H9 (cell line): Measurements from ENCODE around the gene RBM7. TPM values are rescaled to one million over a fixed set of nuclear protein-coding genes. Genes with fewer than 3 reads are reported as not detected.

Experiments
- DNase-seq: peaks from one replicate; pipeline ENCODE4 v3.0.0-alpha.2; 2017
- H2AFZ ChIP-seq: one replicate; pipeline ENCODE4 v1.6.1; 2013; ENCODE audit warnings: mild to moderate bottlenecking, low read length, control low read depth, moderate library complexity
- H2AK5ac ChIP-seq: 2 replicates; pipeline ENCODE4 v1.6.1; 2013; ENCODE audit warnings: low read length, control low read depth, mixed read lengths; ENCODE audit not compliant: insufficient read length
- H2BK120ac ChIP-seq: one replicate; pipeline ENCODE4 v1.6.1; 2013; ENCODE audit warnings: low read depth, mild to moderate bottlenecking, low read length, control low read depth, inconsistent platforms; ENCODE audit not compliant: poor library complexity, severe bottlenecking
- H2BK12ac ChIP-seq: 2 replicates; pipeline ENCODE4 v1.6.1; 2013; ENCODE audit warnings: low read length, control low read depth, mixed read lengths, low read depth; ENCODE audit not compliant: insufficient read length
- H2BK15ac ChIP-seq: 2 replicates; pipeline ENCODE4 v1.6.1; 2013; ENCODE audit warnings: low read depth, low read length, control low read depth
- H2BK20ac ChIP-seq: one replicate; pipeline ENCODE4 v1.6.1; 2013; ENCODE audit warnings: low read depth, mild to moderate bottlenecking, low read length, control low read depth, inconsistent platforms; ENCODE audit not compliant: poor library complexity, severe bottlenecking
- H2BK5ac ChIP-seq: 2 replicates; pipeline ENCODE4 v1.6.1; 2013; ENCODE audit warnings: low read length, control low read depth, mixed read lengths; ENCODE audit not compliant: insufficient read length
- H3K14ac ChIP-seq: 2 replicates; pipeline ENCODE4 v1.6.1; 2013; ENCODE audit warnings: low read length, control low read depth; ENCODE audit not compliant: insufficient read depth
- H3K18ac ChIP-seq: 2 replicates; pipeline ENCODE4 v1.6.1; 2013; ENCODE audit warnings: low read depth, mild to moderate bottlenecking, mixed read lengths, low read length, control low read depth; ENCODE audit not compliant: insufficient read length
- H3K23ac ChIP-seq: 2 replicates; pipeline ENCODE4 v1.6.1; 2013; ENCODE audit warnings: low read length, control low read depth, mixed read lengths, low read depth; ENCODE audit not compliant: insufficient read length
- H3K23me2 ChIP-seq: 2 replicates; pipeline ENCODE4 v1.6.1; 2013; ENCODE audit warnings: low read depth, mild to moderate bottlenecking, mixed read lengths, low read length, control low read depth; ENCODE audit not compliant: insufficient read length, poor library complexity, severe bottlenecking
- H3K27ac ChIP-seq: 2 replicates; pipeline ENCODE4 v1.5.1; 2013; ENCODE audit warnings: low read length, control low read depth, mixed read lengths, low read depth; ENCODE audit not compliant: insufficient read length
- H3K27me3 ChIP-seq: 2 replicates; pipeline ENCODE4 v1.6.1; 2013; ENCODE audit warnings: low read length, control low read depth, inconsistent platforms; ENCODE audit not compliant: insufficient read depth
- H3K4ac ChIP-seq: 2 replicates; pipeline ENCODE4 v1.6.1; 2013; ENCODE audit warnings: low read depth, mild to moderate bottlenecking, control low read depth, inconsistent platforms, low read length, moderate library complexity
- H3K4me1 ChIP-seq: 2 replicates; pipeline ENCODE4 v1.6.1; 2013; ENCODE audit warnings: low read length, control low read depth, inconsistent platforms; ENCODE audit not compliant: insufficient read depth
- H3K4me2 ChIP-seq: 2 replicates; pipeline ENCODE4 v1.6.1; 2013; ENCODE audit warnings: low read length, control low read depth, mixed read lengths; ENCODE audit not compliant: insufficient read length, insufficient read depth
- H3K56ac ChIP-seq: 2 replicates; pipeline ENCODE4 v1.6.1; 2013; ENCODE audit warnings: low read depth, mild to moderate bottlenecking, mixed read lengths, low read length, control low read depth; ENCODE audit not compliant: insufficient read length
- H3K79me1 ChIP-seq: 2 replicates; pipeline ENCODE4 v1.6.1; 2013; ENCODE audit warnings: low read depth, mild to moderate bottlenecking, moderate library complexity, low read length, control low read depth, inconsistent platforms; ENCODE audit not compliant: insufficient read depth, poor library complexity, severe bottlenecking
- H3K79me2 ChIP-seq: 2 replicates; pipeline ENCODE4 v1.6.1; 2013; ENCODE audit warnings: low read length, control low read depth, inconsistent platforms; ENCODE audit not compliant: insufficient read depth
- H3K9ac ChIP-seq: 2 replicates; pipeline ENCODE4 v1.6.1; 2013; ENCODE audit warnings: low read length, control low read depth, mixed read lengths; ENCODE audit not compliant: insufficient read length; ENCODE audit errors: extremely low read depth
- H3K9me3 ChIP-seq: one replicate; pipeline ENCODE4 v1.6.1; 2013; ENCODE audit warnings: low read depth, low read length, inconsistent platforms; ENCODE audit not compliant: control insufficient read depth
- H3T11ph ChIP-seq: one replicate; pipeline ENCODE4 v1.6.1; 2013; ENCODE audit warnings: mild to moderate bottlenecking, low read length, control low read depth, inconsistent platforms
- H4K20me1 ChIP-seq: one replicate; pipeline ENCODE4 v1.6.1; 2013; ENCODE audit not compliant: control insufficient read depth, insufficient read length, insufficient read depth
- H4K5ac ChIP-seq: 2 replicates; pipeline ENCODE4 v1.6.1; 2013; ENCODE audit warnings: low read depth, mild to moderate bottlenecking, mixed read lengths, low read length, control low read depth; ENCODE audit not compliant: insufficient read length
- H4K8ac ChIP-seq: replicated peaks from 2 replicates; pipeline ENCODE4 v1.6.1; 2013; ENCODE audit warnings: low read length, control low read depth, mixed read lengths, low read depth; ENCODE audit not compliant: insufficient read length
- H4K91ac ChIP-seq: 2 replicates; pipeline ENCODE4 v1.6.1; 2013; ENCODE audit warnings: low read depth, mild to moderate bottlenecking, moderate library complexity, mixed read lengths, low read length, control low read depth; ENCODE audit not compliant: insufficient read length
- H3K27ac Mint-ChIP-seq, 3 experiments: 2 replicates in 2 of 3; 3 replicates in 1 of 3; pipeline ENCODE4 v1.8.0; 2020 to 2021; ENCODE audit warnings: mixed read lengths in 3 of 3, mild to moderate bottlenecking in 1 of 3, moderate library complexity in 1 of 3
- H3K27me3 Mint-ChIP-seq: 2 replicates; pipeline ENCODE4 v1.8.0; 2021; ENCODE audit warnings: low read depth, mild to moderate bottlenecking, moderate library complexity, mixed read lengths
- H3K36me3 Mint-ChIP-seq, 3 experiments: 2 replicates in 2 of 3; 3 replicates in 1 of 3; pipeline ENCODE4 v1.8.0; 2020 to 2021; ENCODE audit warnings: low read depth in 3 of 3, mixed read lengths in 3 of 3; ENCODE audit not compliant: insufficient read depth in 1 of 3
- H3K4me1 Mint-ChIP-seq, 2 experiments: 2 replicates each; pipeline ENCODE4 v1.8.0; 2020; ENCODE audit warnings: mixed read lengths in 2 of 2
- H3K4me3 Mint-ChIP-seq, 2 experiments: 2 replicates in 1 of 2; 3 replicates in 1 of 2; pipeline ENCODE4 v1.8.0; 2020 to 2021; ENCODE audit warnings: mild to moderate bottlenecking in 2 of 2, mixed read lengths in 2 of 2, moderate library complexity in 1 of 2
- H3K9me3 Mint-ChIP-seq, 2 experiments: 2 replicates in 1 of 2; 3 replicates in 1 of 2; pipeline ENCODE4 v1.8.0; 2020; ENCODE audit warnings: mild to moderate bottlenecking in 2 of 2, mixed read lengths in 2 of 2, moderate library complexity in 1 of 2
- CTCF ChIP-seq: fragments of 200-600 bp; sonication (generic); conservative IDR thresholded peaks from 3 replicates; pipeline ENCODE4 v1.8.0; 2021; ENCODE audit warnings: antibody characterized with exemption, mild to moderate bottlenecking
- WGBS: extraction: QIAGEN DNeasy Blood & Tissue Kit; methylation state at CpG from one replicate; pipeline ENCODE4 v1.1.7; 2013; ENCODE audit warnings: missing lambda C conversion rate, low lambda C conversion rate, mixed read lengths; ENCODE audit not compliant: insufficient read length; ENCODE audit errors: extremely low coverage; 5-methylcytosine and 5-hydroxymethylcytosine counted together
- total RNA-seq: library from RNA; stranded (reverse); gene quantifications from 2 replicates; pipeline ENCODE4 v1.2.1, GENCODE V29; 2021

RBM7 gene
- total RNA-seq, 1 experiment from 2014 or later = 56.4 TPM

- Histone ChIP-seq H3K79me2 (no peaks in the 10 kb centered on the region), H3T11ph (no peak overlapping the region), H3K4me1 (no peaks in the 10 kb centered on the region), H2BK120ac (no peak overlapping the region), H4K8ac (no peak overlapping the region), H4K5ac (no peak overlapping the region), H2BK5ac (no peak overlapping the region), H3K4me2 (no peak overlapping the region), H3K27me3 (no peaks in the 10 kb centered on the region), H3K23me2 (no peaks in the 10 kb centered on the region), H3K9me3 (no peaks in the 10 kb centered on the region), H3K18ac (no peak overlapping the region), H3K79me1 (no peaks in the 10 kb centered on the region), H3K9ac (no peak overlapping the region), H2BK20ac (no peak overlapping the region), H4K20me1 (no peaks in the 10 kb centered on the region), H2BK15ac (no peak overlapping the region), H3K56ac (no peak overlapping the region), H2BK12ac (no peak overlapping the region), H2AFZ (no peak overlapping the region), H3K23ac (no peak overlapping the region), H3K14ac (no peak overlapping the region), H3K4ac (no peak overlapping the region), H2AK5ac (no peak overlapping the region), H3K27ac (no peak overlapping the region), H4K91ac (no peak overlapping the region)
- no peak overlapping the region for H3K27ac Mint-ChIP-seq
- no CpG with 5 or more reads among the region's 1 CpG for WGBS
- H3K4me1 Mint-ChIP-seq = no peaks in the 10 kb centered on the region
- TF ChIP-seq CTCF = no peak
- H3K4me3 Mint-ChIP-seq = no peak overlapping the region
- H3K9me3 Mint-ChIP-seq = no peaks in the 10 kb centered on the region
- no peaks in the 10 kb centered on the region for H3K27me3 Mint-ChIP-seq
- DNase-seq = no peak
- H3K36me3 Mint-ChIP-seq = no peaks in the 10 kb centered on the region
Measured at GRCh38 chr11:114358716-114359115, 41.8 kb upstream of the RBM7 start.
